HepG2 (cell line): Measurements from ENCODE around the gene GIPC3. TPM values are rescaled to one million over a fixed set of nuclear protein-coding genes. Genes with fewer than 3 reads are reported as not detected.

ENCODE experiments used
- FOSL2 ChIP-seq: sonication (generic); formaldehyde crosslinking; IDR thresholded peaks from 2 replicates; pipeline ENCODE4 v1.4.0; 2020; ENCODE audit warnings: missing genetic modification reagents
- FOXK1 ChIP-seq: sonication (generic); formaldehyde crosslinking; IDR thresholded peaks from 2 replicates; pipeline ENCODE4 v1.4.0; 2020; ENCODE audit warnings: low read depth, missing genetic modification reagents, borderline replicate concordance
- HMG20A ChIP-seq: IDR thresholded peaks from 2 replicates; pipeline ENCODE4 v1.6.1; 2016; ENCODE audit warnings: borderline replicate concordance
- MAZ ChIP-seq, 2 experiments: sonication (generic) in 1 of 2; formaldehyde crosslinking in 1 of 2; IDR thresholded peaks; 2 replicates each; pipeline versions ENCODE4 v1.5.0 to v1.6.1; 2012 to 2020; ENCODE audit warnings: low read depth in 2 of 2, mild to moderate bottlenecking in 2 of 2, borderline replicate concordance in 1 of 2, improper control_type of control experiment in 1 of 2, low read length in 1 of 2, missing genetic modification reagents in 1 of 2, moderate library complexity in 1 of 2
- MTA3 ChIP-seq: sonication (generic); formaldehyde crosslinking; IDR thresholded peaks from 2 replicates; pipeline ENCODE4 v1.4.0; 2020; ENCODE audit warnings: missing genetic modification reagents
- NONO ChIP-seq, 2 experiments: fragments of 450-650 bp in 1 of 2; sonication (generic) in 1 of 2; formaldehyde crosslinking in 1 of 2; IDR thresholded peaks in 1 of 2; conservative IDR thresholded peaks in 1 of 2; 2 replicates each; pipeline versions ENCODE4 v1.6.1 to v1.8.0; 2017 to 2022; ENCODE audit warnings: mild to moderate bottlenecking in 1 of 2, missing genetic modification reagents in 1 of 2, moderate library complexity in 1 of 2
- SALL1 ChIP-seq: sonication (generic); formaldehyde crosslinking; IDR thresholded peaks from 2 replicates; pipeline ENCODE4 v1.8.0; 2022; ENCODE audit warnings: mild to moderate bottlenecking, missing genetic modification reagents
- SMC3 ChIP-seq: IDR thresholded peaks from 2 replicates; pipeline ENCODE4 v1.6.1; 2011; ENCODE audit warnings: low read length, improper control_type of control experiment
- STAG1 ChIP-seq: sonication (generic); formaldehyde crosslinking; IDR thresholded peaks from 2 replicates; pipeline ENCODE4 v1.4.0; 2020; ENCODE audit warnings: missing genetic modification reagents
- TARDBP ChIP-seq: sonication (generic); formaldehyde crosslinking; IDR thresholded peaks from 2 replicates; pipeline ENCODE4 v1.8.0; 2022; ENCODE audit warnings: mild to moderate bottlenecking, missing genetic modification reagents
- ZMYM3 ChIP-seq: sonication (generic); formaldehyde crosslinking; IDR thresholded peaks from 2 replicates; pipeline ENCODE4 v1.5.1; 2020; ENCODE audit warnings: mild to moderate bottlenecking, missing genetic modification reagents
- ZNF17 ChIP-seq: sonication (generic); formaldehyde crosslinking; IDR thresholded peaks from 2 replicates; pipeline ENCODE4 v1.5.0; 2020; ENCODE audit warnings: mild to moderate bottlenecking, missing genetic modification reagents
- ZNF350 ChIP-seq: sonication (generic); formaldehyde crosslinking; IDR thresholded peaks from 2 replicates; pipeline ENCODE4 v1.4.0; 2020; ENCODE audit warnings: mild to moderate bottlenecking, low read depth, missing genetic modification reagents, borderline replicate concordance
- ZNF552 ChIP-seq: sonication (generic); formaldehyde crosslinking; IDR thresholded peaks from 2 replicates; pipeline ENCODE4 v1.9.0; 2022; ENCODE audit warnings: missing genetic modification reagents, mild to moderate bottlenecking, borderline replicate concordance
- ZNF772 ChIP-seq: sonication (generic); formaldehyde crosslinking; IDR thresholded peaks from 2 replicates; pipeline ENCODE4 v1.5.0; 2020; ENCODE audit warnings: mild to moderate bottlenecking, missing genetic modification reagents
- polyA plus RNA-seq, 8 experiments: library from polyadenylated mRNA; depleted of rRNA in 3 of 8; stranded (reverse) in 7 of 8; unstranded in 1 of 8; fragments of >200 nt; fragmentation: Illumina TruSeq in 4 of 8; extraction: Trizol in 4 of 8; gene quantifications; 2 replicates each; pipeline versions ENCODE4 v1.2.1 to v1.2.3, GENCODE V29; 2011 to 2016; ENCODE audit warnings: low read depth in 4 of 8, missing spikeins in 1 of 8, mixed read lengths in 1 of 8; ENCODE audit not compliant: insufficient read depth in 1 of 8
- total RNA-seq, 5 experiments: library from RNA; depleted of rRNA; stranded (reverse); fragments of >200 nt; fragmentation: Illumina TruSeq; extraction: Trizol; gene quantifications; 2 replicates each; pipeline ENCODE4 v1.2.3, GENCODE V29; 2016; ENCODE audit warnings: low read depth in 1 of 5
- TF ChIP-seq, protein P1 (sequence below): IDR thresholded peaks from 2 replicates; pipeline ENCODE4 v1.6.1; 2016; ENCODE audit warnings: missing biosample characterization, missing genetic modification reagents, low read depth
- TF ChIP-seq, protein P2 (sequence below): sonication (generic); formaldehyde crosslinking; IDR thresholded peaks from 2 replicates; pipeline ENCODE4 v1.8.0; 2022; ENCODE audit warnings: missing genetic modification reagents, mild to moderate bottlenecking, moderate library complexity, borderline replicate concordance
- TF ChIP-seq, protein P3 (sequence below): sonication (generic); formaldehyde crosslinking; IDR thresholded peaks from 2 replicates; pipeline ENCODE4 v1.4.0; 2020; ENCODE audit warnings: missing genetic modification reagents

Gene GIPC3
- total and polyA plus RNA-seq, 2 of the 13 experiments (the other 11 are each of a cell fraction or from before 2014, with no cell fraction given) = 0.05 TPM; not detected in 1

DNA sequence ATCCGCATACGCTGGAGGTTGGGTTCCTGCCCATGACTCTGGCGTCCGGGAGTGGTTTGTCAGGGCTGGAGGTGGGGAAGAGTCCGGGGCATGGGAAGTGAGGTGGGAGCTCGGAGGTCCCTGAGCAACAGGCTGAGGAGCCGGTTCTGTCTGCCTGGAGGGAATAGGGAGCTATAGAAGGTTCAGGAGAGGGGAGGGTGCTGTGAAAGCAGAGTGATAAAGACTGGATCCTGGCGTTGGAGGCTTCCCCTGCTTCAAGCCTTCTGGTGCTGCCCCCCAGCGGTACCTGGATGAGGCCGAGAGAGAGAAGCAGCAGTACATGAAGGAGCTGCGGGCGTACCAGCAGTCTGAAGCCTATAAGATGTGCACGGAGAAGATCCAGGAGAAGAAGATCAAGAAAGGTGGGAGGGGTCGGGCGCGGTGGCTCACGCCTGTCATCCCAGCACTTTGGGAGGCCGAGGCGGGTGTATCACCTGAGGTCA is 10.0 kb upstream of the GIPC3 start (continued):
- TF ChIP-seq, protein P1, sequence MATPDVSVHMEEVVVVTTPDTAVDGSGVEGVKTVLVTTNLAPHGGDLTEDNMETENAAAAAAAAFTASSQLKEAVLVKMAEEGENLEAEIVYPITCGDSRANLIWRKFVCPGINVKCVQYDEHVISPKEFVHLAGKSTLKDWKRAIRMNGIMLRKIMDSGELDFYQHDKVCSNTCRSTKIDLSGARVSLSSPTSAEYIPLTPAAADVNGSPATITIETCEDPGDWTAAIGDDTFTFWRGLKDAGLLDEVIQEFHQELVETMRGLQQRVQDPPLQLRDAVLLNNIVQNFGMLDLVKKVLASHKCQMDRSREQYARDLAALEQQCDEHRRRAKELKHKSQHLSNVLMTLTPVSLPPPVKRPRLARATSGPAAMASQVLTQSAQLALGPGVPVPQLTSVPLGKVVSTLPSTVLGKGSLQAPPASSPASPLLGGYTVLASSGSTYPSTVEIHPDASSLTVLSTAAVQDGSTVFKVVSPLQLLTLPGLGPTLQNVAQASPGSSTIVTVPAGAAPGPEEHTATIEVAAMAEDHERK = no peak
- TF ChIP-seq ZMYM3 (CRISPR knock-in tag) = peak; percentile 98
- 0 out of 2 replicates have a peak, but pooled peaks have one; percentile 26 for TF ChIP-seq ZNF350
- TF ChIP-seq MAZ (IDR thresholded peaks at IDR 0.05; ENCODE audit: borderline replicate concordance, low read depth, low read length) = 0 out of 2 replicates have a peak, but pooled peaks have one; percentile 44
- TF ChIP-seq MAZ (CRISPR knock-in tag; IDR thresholded peaks at IDR 0.05; ENCODE audit: low read depth) = no peak
- no peak for TF ChIP-seq ZNF772
- TF ChIP-seq, protein P2, sequence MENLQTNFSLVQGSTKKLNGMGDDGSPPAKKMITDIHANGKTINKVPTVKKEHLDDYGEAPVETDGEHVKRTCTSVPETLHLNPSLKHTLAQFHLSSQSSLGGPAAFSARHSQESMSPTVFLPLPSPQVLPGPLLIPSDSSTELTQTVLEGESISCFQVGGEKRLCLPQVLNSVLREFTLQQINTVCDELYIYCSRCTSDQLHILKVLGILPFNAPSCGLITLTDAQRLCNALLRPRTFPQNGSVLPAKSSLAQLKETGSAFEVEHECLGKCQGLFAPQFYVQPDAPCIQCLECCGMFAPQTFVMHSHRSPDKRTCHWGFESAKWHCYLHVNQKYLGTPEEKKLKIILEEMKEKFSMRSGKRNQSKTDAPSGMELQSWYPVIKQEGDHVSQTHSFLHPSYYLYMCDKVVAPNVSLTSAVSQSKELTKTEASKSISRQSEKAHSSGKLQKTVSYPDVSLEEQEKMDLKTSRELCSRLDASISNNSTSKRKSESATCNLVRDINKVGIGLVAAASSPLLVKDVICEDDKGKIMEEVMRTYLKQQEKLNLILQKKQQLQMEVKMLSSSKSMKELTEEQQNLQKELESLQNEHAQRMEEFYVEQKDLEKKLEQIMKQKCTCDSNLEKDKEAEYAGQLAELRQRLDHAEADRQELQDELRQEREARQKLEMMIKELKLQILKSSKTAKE (CRISPR knock-in tag) = no peak
- no peak for TF ChIP-seq NONO (IDR thresholded peaks at IDR 0.05)
- TF ChIP-seq NONO (CRISPR knock-in tag; conservative IDR thresholded peaks at IDR 0.05) = no peak
- TF ChIP-seq ZNF17 (CRISPR knock-in tag) = no peak
- TF ChIP-seq FOSL2 (CRISPR knock-in tag) = peak; percentile 12; the same call in 1 of the 2 replicates
- TF ChIP-seq MTA3 (CRISPR knock-in tag) = no peak
- no peak for TF ChIP-seq TARDBP (CRISPR knock-in tag)
- no peak for TF ChIP-seq FOXK1 (CRISPR knock-in tag)
- peak; percentile 77 for TF ChIP-seq STAG1
- TF ChIP-seq SALL1 (CRISPR knock-in tag) = peak; percentile 15; the same call in 1 of the 2 replicates
- no peak for TF ChIP-seq ZNF552 (CRISPR knock-in tag)
- TF ChIP-seq, protein P3, sequence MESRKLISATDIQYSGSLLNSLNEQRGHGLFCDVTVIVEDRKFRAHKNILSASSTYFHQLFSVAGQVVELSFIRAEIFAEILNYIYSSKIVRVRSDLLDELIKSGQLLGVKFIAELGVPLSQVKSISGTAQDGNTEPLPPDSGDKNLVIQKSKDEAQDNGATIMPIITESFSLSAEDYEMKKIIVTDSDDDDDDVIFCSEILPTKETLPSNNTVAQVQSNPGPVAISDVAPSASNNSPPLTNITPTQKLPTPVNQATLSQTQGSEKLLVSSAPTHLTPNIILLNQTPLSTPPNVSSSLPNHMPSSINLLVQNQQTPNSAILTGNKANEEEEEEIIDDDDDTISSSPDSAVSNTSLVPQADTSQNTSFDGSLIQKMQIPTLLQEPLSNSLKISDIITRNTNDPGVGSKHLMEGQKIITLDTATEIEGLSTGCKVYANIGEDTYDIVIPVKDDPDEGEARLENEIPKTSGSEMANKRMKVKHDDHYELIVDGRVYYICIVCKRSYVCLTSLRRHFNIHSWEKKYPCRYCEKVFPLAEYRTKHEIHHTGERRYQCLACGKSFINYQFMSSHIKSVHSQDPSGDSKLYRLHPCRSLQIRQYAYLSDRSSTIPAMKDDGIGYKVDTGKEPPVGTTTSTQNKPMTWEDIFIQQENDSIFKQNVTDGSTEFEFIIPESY (CRISPR knock-in tag) = peak; percentile 60
- peak; percentile 71 for TF ChIP-seq SMC3
- TF ChIP-seq HMG20A (CRISPR knock-in tag) = no peak
